ENCODE results near the gene ENTPD6.

- no peak for TF ChIP-seq YY1 (tag by site-specific recombination; IDR thresholded peaks at IDR 0.05)
- TF ChIP-seq ZNF548 (tag by site-specific recombination; IDR thresholded peaks at IDR 0.05), result no peak
- TF ChIP-seq, protein P1, sequence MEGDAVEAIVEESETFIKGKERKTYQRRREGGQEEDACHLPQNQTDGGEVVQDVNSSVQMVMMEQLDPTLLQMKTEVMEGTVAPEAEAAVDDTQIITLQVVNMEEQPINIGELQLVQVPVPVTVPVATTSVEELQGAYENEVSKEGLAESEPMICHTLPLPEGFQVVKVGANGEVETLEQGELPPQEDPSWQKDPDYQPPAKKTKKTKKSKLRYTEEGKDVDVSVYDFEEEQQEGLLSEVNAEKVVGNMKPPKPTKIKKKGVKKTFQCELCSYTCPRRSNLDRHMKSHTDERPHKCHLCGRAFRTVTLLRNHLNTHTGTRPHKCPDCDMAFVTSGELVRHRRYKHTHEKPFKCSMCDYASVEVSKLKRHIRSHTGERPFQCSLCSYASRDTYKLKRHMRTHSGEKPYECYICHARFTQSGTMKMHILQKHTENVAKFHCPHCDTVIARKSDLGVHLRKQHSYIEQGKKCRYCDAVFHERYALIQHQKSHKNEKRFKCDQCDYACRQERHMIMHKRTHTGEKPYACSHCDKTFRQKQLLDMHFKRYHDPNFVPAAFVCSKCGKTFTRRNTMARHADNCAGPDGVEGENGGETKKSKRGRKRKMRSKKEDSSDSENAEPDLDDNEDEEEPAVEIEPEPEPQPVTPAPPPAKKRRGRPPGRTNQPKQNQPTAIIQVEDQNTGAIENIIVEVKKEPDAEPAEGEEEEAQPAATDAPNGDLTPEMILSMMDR (tag by site-specific recombination; IDR thresholded peaks at IDR 0.05), result no peak
- TF ChIP-seq ZNF266 (tag by site-specific recombination; IDR thresholded peaks at IDR 0.05; ENCODE audit: low read depth), result no peak
- TF ChIP-seq ZNF596 (tag by site-specific recombination; IDR thresholded peaks at IDR 0.05), result no peak
- TF ChIP-seq, protein P2, sequence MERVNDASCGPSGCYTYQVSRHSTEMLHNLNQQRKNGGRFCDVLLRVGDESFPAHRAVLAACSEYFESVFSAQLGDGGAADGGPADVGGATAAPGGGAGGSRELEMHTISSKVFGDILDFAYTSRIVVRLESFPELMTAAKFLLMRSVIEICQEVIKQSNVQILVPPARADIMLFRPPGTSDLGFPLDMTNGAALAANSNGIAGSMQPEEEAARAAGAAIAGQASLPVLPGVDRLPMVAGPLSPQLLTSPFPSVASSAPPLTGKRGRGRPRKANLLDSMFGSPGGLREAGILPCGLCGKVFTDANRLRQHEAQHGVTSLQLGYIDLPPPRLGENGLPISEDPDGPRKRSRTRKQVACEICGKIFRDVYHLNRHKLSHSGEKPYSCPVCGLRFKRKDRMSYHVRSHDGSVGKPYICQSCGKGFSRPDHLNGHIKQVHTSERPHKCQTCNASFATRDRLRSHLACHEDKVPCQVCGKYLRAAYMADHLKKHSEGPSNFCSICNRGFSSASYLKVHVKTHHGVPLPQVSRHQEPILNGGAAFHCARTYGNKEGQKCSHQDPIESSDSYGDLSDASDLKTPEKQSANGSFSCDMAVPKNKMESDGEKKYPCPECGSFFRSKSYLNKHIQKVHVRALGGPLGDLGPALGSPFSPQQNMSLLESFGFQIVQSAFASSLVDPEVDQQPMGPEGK (tag by site-specific recombination; IDR thresholded peaks at IDR 0.05), result no peak
- no peak for TF ChIP-seq ZNF133 (tag by site-specific recombination; IDR thresholded peaks at IDR 0.05)
- no peak for TF ChIP-seq ZNF664 (tag by site-specific recombination; IDR thresholded peaks at IDR 0.05)
- TF ChIP-seq ZNF248 (tag by site-specific recombination; IDR thresholded peaks at IDR 0.05), result no peak
Observed at GRCh38 chr20:25207960-25208534, 12.5 kb downstream of the ENTPD6 start.

All from HEK293 (cell line).